GM21737 (cell line): ENCODE data around the gene BICRA.
"Not testable (repeated sequence)": the region's sequence is repeated elsewhere in the genome, so short reads cannot be mapped to it uniquely, and the experiment has no call there.

Experiments used
- ATAC-seq: cut with Tn5 transposase; IDR thresholded peaks from one replicate; pipeline ENCODE4 v1.9.1; 2021; ENCODE audit warnings: mild to moderate bottlenecking, moderate library complexity; ENCODE audit not compliant: unreplicated experiment

The BICRA gene

DNA sequence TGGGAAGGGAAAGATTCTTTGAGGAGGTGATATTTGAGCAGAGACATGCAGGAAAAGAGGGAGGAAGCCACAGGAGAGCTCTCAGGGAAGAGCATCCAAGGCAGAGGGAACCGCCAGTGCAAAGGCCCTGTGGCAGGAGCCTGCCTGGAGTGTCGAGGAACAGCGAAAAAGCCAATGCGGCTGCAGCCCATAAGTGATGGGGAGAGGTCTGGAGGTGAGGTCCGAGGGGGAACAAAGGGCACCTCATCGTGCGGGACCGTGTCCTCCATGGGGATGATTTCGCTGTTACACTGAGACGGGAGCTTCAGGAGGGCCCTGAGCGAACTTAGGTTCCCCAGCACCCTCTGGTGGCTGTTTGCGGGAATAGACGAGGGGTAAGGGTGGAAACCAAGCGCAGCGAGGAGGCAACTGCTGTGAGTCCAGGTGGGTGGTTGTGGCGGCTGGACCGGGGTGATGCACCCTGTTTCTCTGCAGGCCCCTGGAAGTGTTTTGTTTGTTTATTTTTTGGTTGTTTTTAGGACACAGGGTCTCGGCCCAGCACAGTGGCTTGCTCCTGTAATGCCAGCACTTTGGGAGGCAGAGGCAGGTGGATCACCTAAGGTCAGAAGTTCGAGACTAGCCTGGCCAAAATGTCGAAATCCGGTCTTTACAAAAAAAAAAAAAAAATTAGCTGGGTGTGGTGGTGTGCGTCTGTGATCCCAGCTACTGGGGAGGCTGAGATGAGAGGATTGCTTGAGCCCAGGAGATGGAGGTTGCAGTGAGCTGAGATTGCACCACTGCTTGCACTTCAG lies 98.4 kb downstream of the BICRA start:
- no peak for ATAC-seq

DNA sequence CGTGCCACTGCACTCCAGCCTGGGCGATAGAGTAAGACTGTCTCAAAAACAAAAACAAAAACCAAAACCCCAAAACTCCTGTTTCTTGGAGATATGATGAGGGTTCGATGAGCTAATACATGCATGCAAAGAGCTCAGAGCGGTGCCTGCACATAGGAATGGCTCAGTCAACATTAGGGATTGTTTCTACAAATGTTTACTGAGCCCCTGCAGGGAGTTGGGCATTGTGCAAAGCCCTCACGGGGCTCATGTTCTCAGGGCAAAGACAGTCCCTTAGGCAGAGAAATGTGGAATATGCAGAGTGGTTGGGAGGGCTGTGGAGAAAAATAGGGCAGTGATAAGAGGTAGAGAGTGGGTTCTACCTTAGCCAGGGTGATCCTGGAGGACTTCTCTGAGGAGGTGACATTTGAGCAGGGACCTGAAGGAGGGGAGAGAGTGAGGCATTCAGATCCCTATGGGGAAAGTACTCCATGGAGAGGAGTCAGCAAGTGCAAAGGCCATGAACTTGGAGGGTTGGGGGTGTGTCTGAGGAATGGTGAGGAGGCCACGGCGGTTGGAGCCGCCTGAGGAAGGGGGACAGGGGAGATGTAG lies 102.8 kb downstream of the BICRA start:
- ATAC-seq: no peak

DNA sequence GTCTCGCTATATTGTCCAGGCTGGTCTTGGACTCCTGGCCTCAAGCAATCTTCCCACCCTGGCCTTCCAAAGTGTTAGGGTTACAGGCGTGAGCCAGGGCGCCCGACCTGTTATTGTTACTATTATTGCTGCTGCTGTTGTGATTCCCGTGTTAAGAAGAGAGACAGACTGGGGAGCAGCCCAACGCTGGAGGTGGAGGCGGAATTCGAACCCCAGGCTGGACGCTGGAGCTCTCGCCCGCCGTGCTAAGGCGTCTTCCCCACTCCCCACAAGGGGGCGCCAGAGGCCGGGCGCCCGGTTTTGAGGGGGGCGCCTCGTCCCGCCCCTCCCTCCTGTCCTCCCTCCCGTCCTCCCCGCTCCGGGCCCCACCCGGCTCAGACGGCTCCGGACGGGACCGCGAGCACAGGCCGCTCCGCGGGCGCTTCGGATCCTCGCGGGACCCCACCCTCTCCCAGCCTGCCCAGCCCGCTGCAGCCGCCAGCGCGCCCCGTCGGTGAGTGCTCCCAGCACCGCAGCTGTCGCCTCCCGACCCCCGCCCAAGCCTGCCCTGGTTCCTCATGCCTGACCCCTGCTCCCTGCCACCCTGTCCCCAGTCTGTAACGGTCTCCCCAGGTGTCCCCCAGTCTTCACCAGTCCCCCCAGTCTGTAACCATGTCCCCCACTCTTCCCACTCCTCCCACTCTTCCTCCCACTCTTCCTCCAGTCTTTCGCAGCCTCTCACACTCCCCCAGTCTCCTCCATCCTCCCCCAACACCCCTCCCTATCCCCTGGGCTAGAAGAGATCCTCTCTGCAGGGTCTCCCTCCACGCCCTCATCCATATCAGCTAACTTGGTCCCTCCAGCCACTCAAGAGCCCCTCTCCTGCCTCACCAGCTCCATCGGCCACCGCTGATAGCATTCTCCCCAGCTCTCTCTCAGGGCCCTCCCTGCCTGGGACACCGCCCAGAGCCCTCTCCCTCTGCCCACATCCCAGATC lies 104.4 kb downstream of the BICRA start, which contains the start of gene EHD2:
Gene EHD2 (plus strand): TSS at position 377 of the 976 bp plus-strand sequence. CDS start 3,191 bp downstream, outside the sequence.
- no peak for ATAC-seq

GRCh38 chr19:47714339-47714738 lies 105.4 kb downstream of the BICRA start:
- no peak for ATAC-seq

- not testable (repeated sequence) for ATAC-seq
Observed at GRCh38 chr19:47714855-47715254, 105.9 kb downstream of the BICRA start.

GRCh38 chr19:47716270-47716937 lies 107.5 kb downstream of the BICRA start:
- no peak for ATAC-seq

GRCh38 chr19:47718415-47719046 lies 109.6 kb downstream of the BICRA start:
- ATAC-seq: not testable (repeated sequence)

DNA sequence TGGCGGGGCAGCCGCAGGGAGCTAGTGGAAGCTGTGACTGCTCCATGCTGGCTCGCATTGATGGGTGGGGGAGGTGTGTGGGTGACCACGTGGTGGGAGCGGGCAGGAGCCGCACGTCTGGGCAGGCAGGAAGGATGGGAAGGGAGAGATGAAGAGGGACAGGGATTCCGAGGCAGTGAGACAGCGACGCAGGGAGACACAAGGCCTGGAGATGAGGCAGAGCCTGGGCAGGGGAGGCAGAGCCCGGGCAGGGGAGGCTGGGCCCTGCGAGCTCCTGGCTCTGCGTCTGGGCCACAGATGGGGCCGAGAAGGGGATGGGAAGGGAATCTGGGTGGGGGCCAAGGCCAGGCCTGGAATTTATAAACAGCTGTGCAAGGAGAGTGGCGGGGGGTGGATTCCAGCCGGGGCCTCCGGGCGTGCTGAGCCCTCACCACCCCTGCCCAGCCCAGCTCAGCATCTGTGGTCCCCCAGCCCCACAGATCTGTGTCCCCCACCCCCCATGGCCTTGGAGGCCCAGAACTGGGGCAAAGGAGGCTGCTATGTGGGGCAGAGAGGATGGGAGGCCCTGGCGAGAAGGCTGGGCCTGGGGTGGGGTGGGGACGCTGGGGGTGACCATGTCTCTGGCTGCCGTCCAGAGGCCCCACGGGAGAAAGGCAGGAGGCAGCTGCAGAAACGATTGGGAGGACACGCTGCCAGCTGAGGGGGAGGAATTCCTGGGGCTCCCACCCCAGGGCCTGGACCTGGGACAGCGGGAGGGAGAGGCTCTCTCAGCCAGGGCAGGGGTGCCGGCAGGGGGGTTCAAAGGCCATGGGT lies 110.3 kb downstream of the BICRA start:
- ATAC-seq: no peak

DNA sequence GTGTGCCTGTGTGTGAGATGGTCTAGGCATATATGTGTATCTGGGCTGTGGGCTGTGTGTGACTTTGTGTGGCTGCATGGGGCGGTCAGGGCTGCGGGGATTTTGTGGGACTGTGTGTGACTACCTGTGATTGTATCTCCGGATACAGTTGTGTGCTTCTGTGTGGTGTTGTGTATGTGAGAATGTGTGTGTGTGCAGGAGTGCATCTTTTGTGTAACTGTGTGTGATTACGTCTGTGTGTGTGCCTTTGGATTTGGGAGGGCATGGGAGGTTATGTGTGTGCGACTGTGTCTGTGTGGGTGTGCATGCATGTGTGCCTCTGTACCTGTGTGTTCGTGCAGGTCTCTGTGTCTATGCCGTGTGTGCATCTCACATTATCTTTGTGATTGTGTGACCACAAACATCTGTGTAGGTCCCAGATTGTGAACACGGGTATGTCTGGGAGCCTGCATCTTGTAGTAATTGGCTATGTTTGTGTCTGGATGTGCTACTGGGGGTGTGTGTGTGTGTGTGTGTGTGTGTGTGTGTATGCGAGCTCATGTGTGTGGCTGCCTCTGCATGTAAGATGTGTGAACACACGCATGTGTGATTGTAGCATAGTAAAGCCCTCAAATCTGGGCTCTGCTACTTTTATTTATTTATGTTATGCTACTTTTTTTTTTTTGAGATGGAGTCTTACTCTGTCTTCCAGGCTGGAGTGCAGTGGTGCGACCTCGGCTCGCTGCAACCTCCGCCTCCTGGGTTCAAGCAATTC lies 111.9 kb downstream of the BICRA start:
- no peak for ATAC-seq

- no peak for ATAC-seq
Observed at GRCh38 chr19:47723581-47723940, 114.6 kb downstream of the BICRA start.

DNA sequence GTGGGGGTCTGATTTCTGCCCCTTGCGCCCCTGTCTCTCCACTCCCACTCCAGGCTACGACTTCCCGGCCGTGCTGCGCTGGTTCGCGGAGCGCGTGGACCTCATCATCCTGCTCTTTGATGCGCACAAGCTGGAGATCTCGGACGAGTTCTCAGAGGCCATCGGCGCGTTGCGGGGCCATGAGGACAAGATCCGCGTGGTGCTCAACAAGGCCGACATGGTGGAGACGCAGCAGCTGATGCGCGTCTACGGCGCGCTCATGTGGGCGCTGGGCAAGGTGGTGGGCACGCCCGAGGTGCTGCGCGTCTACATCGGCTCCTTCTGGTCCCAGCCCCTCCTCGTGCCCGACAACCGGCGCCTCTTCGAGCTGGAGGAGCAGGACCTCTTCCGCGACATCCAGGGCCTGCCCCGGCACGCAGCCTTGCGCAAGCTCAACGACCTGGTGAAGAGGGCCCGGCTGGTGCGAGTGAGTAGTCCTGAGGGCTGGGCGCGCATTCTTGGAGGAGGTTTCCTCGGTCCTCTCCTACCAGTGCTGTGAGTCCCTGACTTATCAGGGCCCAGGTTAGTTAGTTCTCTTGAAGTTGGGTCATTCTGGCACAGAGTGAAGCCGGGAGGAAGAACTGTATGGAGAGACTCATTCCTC lies 116.9 kb downstream of the BICRA start:
- ATAC-seq: no peak

DNA sequence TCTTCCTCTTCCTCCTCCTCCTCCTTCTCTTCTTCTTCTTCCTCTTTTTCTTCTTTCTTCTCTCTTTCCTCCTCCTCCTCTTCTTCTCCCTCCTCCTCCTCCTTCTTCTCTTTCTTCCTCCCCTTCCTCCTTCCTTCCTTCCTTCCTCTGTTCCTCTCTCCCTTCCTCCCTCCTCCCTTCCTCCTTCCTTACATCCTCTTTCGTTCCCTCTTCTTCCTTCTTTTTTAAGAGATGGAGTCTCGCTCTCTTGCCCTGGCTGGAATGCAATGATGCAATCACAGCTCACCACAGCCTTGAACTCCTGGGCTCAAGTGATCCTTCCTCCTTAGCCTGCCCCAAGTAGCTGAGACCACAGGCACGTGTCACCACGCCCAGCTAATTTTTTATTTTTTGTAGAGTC lies 117.5 kb downstream of the BICRA start:
- ATAC-seq: no peak

DNA sequence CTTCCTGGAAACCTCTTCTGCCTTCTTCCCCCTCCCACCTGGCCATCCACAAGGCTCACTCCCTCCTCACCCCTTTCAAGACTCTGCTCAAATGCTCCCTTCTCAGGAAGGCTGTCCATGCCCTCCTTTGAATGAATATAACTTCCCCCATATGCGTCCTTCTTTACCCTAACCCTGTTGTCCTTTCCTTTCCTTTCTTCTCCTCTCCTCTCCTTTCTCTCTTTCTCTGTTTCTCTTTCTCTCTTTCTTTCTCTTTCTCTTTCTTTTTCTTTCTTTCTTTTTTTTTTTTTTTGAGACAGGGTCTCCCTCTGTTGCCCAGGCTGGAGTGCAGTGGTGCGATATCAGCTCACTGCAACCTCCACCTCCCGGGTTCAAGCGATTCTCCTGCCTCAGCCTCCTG lies 119.4 kb downstream of the BICRA start:
- not testable (repeated sequence) for ATAC-seq

DNA sequence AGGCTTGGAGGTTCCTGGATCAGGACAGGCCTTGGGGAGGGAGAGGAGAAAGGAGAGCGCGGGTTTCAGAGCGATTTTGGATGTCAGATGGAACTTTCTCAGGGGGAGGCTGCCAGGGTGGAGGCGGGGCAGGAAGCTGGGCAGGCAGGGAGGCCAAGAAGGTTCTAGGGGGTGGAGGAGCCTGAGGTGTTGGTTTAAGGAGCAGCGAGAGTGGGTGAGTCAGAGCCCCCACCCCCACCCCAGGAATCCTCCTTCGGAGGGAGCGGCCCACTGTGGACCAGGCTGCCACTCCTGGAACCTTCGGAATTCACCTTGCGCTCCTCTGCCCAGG lies 120.5 kb downstream of the BICRA start:
- no peak for ATAC-seq

GRCh38 chr19:47729799-47730520 lies 121.0 kb downstream of the BICRA start:
- ATAC-seq: no peak

DNA sequence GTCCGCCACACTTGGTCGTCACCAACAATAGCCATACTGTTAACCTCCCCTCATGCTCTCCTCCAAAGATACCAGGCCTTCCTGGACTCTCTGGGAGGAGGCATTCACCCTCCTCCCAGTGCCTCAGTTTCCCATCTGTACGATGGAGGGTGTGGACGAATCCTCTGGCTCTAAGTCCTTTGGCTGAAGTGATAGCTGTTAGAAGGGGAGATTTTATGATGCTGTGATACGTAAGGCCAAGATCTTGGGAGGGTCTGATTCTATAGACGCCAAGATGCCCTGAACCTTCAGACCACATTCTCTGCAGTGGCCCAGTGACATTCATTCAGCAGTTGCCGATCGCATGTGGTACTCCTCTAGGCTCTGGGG lies 121.6 kb downstream of the BICRA start:
- no peak for ATAC-seq

DNA sequence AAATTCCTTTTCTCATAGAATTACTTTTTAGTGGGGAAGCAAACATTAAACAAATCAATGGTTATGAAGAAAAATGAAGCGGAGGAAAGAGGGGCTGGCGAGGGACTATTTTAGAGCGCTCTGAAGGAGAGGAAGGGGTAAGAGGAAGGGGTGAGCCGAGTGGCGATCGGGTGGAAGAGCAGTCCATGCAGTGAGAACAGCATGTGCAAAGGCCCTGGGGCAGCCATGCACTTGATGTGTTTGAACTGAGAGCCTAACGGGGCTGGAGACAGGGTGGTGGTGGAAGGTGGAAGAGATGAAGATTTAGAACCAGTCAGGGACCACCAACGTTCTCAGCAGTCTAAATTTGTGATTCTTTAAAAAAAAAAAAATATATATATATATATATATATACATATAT lies 122.0 kb downstream of the BICRA start:
- no peak for ATAC-seq

DNA sequence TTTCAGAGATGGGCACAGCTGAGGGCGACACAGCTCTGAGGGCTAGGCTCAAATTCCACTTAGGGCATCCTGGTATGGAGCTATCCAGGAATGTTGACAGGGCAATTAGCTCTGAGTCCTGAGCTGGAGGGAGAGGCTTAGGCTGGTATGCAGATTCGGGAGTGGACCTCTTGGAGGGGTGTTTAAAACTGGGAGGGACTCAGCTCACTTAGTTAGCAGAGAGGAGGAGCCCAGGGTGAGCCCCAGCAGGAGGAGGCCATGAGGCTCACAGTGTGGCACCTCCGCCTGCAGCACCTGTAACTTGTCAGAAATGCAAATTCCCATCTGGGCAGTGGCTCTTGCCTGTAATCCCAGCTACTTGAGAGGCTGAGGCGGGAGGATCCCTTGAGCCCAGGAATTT lies 126.2 kb downstream of the BICRA start:
- no peak for ATAC-seq
